ENCODE results near the gene MTOR.
"Not testable (repeated sequence)": the region's sequence is repeated elsewhere in the genome, so short reads cannot be mapped to it uniquely, and the experiment has no call there.

The MTOR gene

DNA sequence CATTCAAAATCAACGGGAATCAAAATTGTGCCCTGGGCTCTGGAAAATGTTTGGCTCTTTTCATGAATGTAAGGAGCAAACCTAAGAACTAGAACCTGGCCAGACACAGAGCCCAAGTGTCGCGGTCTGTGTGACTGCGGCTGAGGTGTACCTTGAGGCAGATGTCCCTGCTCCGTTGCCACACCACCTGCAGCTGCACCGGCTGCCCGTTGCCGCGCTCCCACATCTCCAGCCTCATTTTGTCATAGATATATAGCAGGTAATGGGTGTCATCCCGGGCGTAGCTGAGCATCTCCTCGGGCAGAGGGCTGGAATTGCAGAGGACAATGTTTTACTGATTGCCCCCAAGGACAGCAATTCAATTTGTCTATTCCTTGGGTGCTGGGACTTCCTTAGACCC, 181.4 kb downstream of the MTOR start:
- Histone ChIP-seq H3K9me2 (replicated peaks; ENCODE audit: low read depth, low read length) (no peaks in the 10 kb centered on the region), H3K4me1 (ENCODE audit: insufficient read depth, low read length, poor library complexity, severe bottlenecking) (no peaks in the 10 kb centered on the region), H3K9ac (ENCODE audit: low read depth, low read length, poor library complexity, severe bottlenecking) (no peak overlapping the region), H4K20me1 (ENCODE audit: insufficient read depth, low read length, poor library complexity, severe bottlenecking) (no peaks in the 10 kb centered on the region), H3F3A (ENCODE audit: low read depth) (no peaks in the 10 kb centered on the region), H3K4me3 (ENCODE audit: low read length, poor library complexity, severe bottlenecking) (no peak overlapping the region), H3K4me2 (ENCODE audit: low read depth, low read length, poor library complexity, severe bottlenecking) (no peak overlapping the region), H2AFZ (ENCODE audit: low read length) (no peak overlapping the region), H3K9me3 (ENCODE audit: insufficient read depth, low read depth, low read length) (no peaks in the 10 kb centered on the region), H3K79me2 (ENCODE audit: insufficient read depth, low read length) (no peaks in the 10 kb centered on the region), H3K27me3 (ENCODE audit: insufficient read depth, low read length, poor library complexity, severe bottlenecking) (no peaks in the 10 kb centered on the region), H3K36me3 (ENCODE audit: insufficient read depth, low read length) (peaks cover 56% of the 10 kb centered on the region; the same call in 1 of the 2 replicates)
- TF ChIP-seq EZH2phosphoT487 (IDR thresholded peaks at IDR 0.05; ENCODE audit: borderline replicate concordance) = no peak
- no peak for TF ChIP-seq CTCF (conservative IDR thresholded peaks at IDR 0.05; ENCODE audit: low read length)

- Histone ChIP-seq H3K9me3 (ENCODE audit: insufficient read depth, low read depth, low read length) (no peaks in the 10 kb centered on the region), H3K9ac (ENCODE audit: low read depth, low read length, poor library complexity, severe bottlenecking) (no peak overlapping the region), H3K4me1 (ENCODE audit: insufficient read depth, low read length, poor library complexity, severe bottlenecking) (no peaks in the 10 kb centered on the region), H3K79me2 (ENCODE audit: insufficient read depth, low read length) (no peaks in the 10 kb centered on the region), H3F3A (ENCODE audit: low read depth) (no peaks in the 10 kb centered on the region), H3K27me3 (ENCODE audit: insufficient read depth, low read length, poor library complexity, severe bottlenecking) (no peaks in the 10 kb centered on the region), H4K20me1 (ENCODE audit: insufficient read depth, low read length, poor library complexity, severe bottlenecking) (no peaks in the 10 kb centered on the region), H3K36me3 (ENCODE audit: insufficient read depth, low read length) (peaks cover 73% of the 10 kb centered on the region; the same call in 1 of the 2 replicates), H3K4me3 (ENCODE audit: low read length, poor library complexity, severe bottlenecking) (no peak overlapping the region), H3K9me2 (replicated peaks; ENCODE audit: low read depth, low read length) (no peaks in the 10 kb centered on the region), H3K4me2 (ENCODE audit: low read depth, low read length, poor library complexity, severe bottlenecking) (no peak overlapping the region), H2AFZ (ENCODE audit: low read length) (no peak overlapping the region)
- TF ChIP-seq CTCF (conservative IDR thresholded peaks at IDR 0.05; ENCODE audit: low read length) = no peak
- no peak for TF ChIP-seq EZH2phosphoT487 (IDR thresholded peaks at IDR 0.05; ENCODE audit: borderline replicate concordance)
These were observed 183.7 kb downstream of the MTOR start for GRCh38 chr1:11078631-11079030.

DNA sequence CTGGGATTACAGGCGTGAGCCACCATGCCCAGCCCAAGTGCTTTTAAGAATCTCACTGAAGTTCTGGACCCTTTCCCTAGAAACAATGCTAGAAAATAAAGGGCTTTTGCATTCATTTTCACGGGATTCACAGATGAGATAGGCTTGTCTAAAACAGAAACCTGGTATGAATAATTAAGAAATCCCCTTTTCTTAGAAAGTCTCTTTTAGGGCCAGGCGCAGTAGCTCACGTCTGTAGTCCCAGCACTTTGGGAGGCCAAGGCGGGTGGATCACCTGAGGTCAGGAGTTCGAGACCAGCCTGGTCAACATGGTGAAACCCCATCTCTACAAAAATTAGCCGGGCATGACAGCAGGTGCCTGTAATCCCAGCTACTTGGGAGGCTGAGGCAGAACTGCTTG, 189.0 kb downstream of the MTOR start:
- H3K9ac ChIP-seq (ENCODE audit: low read depth, low read length, poor library complexity, severe bottlenecking) = not testable (repeated sequence)
- H3K36me3 ChIP-seq (ENCODE audit: insufficient read depth, low read length) = peaks cover 80% of the 10 kb centered on the region; the same call in 1 of the 2 replicates

DNA sequence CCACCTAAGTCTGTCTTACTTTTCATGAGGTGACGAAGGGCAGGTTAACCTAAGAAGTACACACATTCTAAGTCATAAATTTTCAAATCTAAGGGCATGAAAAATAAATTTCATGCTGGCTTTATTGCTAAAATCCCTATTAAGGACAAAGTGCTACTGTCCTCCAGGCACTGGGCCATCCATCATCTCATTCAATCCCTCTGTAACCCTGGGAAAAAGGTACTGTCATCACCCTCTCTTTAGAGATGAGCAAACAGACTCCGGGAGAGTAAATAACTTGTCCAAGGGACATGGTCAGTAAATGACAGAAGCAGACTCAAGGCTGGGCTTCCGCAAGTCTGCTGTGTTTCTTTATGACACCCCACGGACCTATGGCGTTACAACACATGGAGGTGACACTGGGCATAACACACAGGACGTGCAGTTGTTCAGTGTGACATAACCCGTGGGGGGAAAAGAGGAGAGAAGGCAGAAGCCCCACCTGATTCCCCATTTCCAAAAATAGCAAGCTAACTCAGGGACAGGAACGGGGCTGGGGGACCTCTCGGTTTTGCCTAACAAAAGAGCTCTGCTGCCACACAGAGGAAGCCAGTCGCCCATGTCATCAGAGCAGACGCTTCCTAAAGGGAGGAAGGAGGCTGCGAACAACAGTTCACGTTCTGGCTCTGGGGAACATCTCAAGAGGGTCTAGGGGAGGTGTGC, 190.0 kb downstream of the MTOR start:
- Histone ChIP-seq H4K20me1 (ENCODE audit: insufficient read depth, low read length, poor library complexity, severe bottlenecking) (no peaks in the 10 kb centered on the region), H3K4me2 (ENCODE audit: low read depth, low read length, poor library complexity, severe bottlenecking) (no peak overlapping the region), H3K79me2 (ENCODE audit: insufficient read depth, low read length) (no peaks in the 10 kb centered on the region), H3K9me2 (replicated peaks; ENCODE audit: low read depth, low read length) (no peaks in the 10 kb centered on the region), H3K4me3 (ENCODE audit: low read length, poor library complexity, severe bottlenecking) (no peak overlapping the region), H3K9ac (ENCODE audit: low read depth, low read length, poor library complexity, severe bottlenecking) (no peak overlapping the region), H2AFZ (ENCODE audit: low read length) (no peak overlapping the region), H3K36me3 (ENCODE audit: insufficient read depth, low read length) (peaks cover 83% of the 10 kb centered on the region; the same call in 1 of the 2 replicates), H3K27me3 (ENCODE audit: insufficient read depth, low read length, poor library complexity, severe bottlenecking) (no peaks in the 10 kb centered on the region), H3F3A (ENCODE audit: low read depth) (0 out of 2 replicates have a peak, but pooled peaks cover 2% of the 10 kb centered on the region), H3K9me3 (ENCODE audit: insufficient read depth, low read depth, low read length) (no peaks in the 10 kb centered on the region), H3K4me1 (ENCODE audit: insufficient read depth, low read length, poor library complexity, severe bottlenecking) (peaks cover 20% of the 10 kb centered on the region)
- TF ChIP-seq CTCF (conservative IDR thresholded peaks at IDR 0.05; ENCODE audit: low read length) = no peak
- no peak for TF ChIP-seq EZH2phosphoT487 (IDR thresholded peaks at IDR 0.05; ENCODE audit: borderline replicate concordance)

More for the DNA sequence above, 189.0 kb downstream of the MTOR start:
- H3K9me2 ChIP-seq (replicated peaks; ENCODE audit: low read depth, low read length); H3K4me3 ChIP-seq (ENCODE audit: low read length, poor library complexity, severe bottlenecking); H3K4me2 ChIP-seq (ENCODE audit: low read depth, low read length, poor library complexity, severe bottlenecking); H3K9me3 ChIP-seq (ENCODE audit: insufficient read depth, low read depth, low read length); H2AFZ ChIP-seq (ENCODE audit: low read length); H3K79me2 ChIP-seq (ENCODE audit: insufficient read depth, low read length); H3F3A ChIP-seq (ENCODE audit: low read depth); H4K20me1 ChIP-seq (ENCODE audit: insufficient read depth, low read length, poor library complexity, severe bottlenecking); H3K27me3 ChIP-seq (ENCODE audit: insufficient read depth, low read length, poor library complexity, severe bottlenecking): not testable (repeated sequence)
- H3K4me1 ChIP-seq (ENCODE audit: insufficient read depth, low read length, poor library complexity, severe bottlenecking) = peaks cover 16% of the 10 kb centered on the region
